DOHH2 (cell line): ENCODE results near the gene FMNL3.

ENCODE experiments used
- CTCF ChIP-seq: fragments of 200-600 bp; sonication (generic); IDR thresholded peaks from one replicate; pipeline ENCODE4 v1.5.1; 2014; ENCODE audit warnings: antibody characterized with exemption, mild to moderate bottlenecking, low read depth, low read length; ENCODE audit not compliant: poor library complexity, severe bottlenecking
- EZH2phosphoT487 ChIP-seq: fragments of 200-600 bp; sonication (generic); IDR thresholded peaks from 2 replicates; pipeline ENCODE4 v1.6.1; 2017; ENCODE audit warnings: borderline replicate concordance, mild to moderate bottlenecking, antibody characterized with exemption, low read length, moderate library complexity, mixed read lengths

GRCh38 chr12:49626836-49627235 is 80.4 kb downstream of the FMNL3 start:
- TF ChIP-seq CTCF (no peak), EZH2phosphoT487 (no peak)
